ENCODE measurements around the gene ZNF664.

- TF ChIP-seq, protein P1, sequence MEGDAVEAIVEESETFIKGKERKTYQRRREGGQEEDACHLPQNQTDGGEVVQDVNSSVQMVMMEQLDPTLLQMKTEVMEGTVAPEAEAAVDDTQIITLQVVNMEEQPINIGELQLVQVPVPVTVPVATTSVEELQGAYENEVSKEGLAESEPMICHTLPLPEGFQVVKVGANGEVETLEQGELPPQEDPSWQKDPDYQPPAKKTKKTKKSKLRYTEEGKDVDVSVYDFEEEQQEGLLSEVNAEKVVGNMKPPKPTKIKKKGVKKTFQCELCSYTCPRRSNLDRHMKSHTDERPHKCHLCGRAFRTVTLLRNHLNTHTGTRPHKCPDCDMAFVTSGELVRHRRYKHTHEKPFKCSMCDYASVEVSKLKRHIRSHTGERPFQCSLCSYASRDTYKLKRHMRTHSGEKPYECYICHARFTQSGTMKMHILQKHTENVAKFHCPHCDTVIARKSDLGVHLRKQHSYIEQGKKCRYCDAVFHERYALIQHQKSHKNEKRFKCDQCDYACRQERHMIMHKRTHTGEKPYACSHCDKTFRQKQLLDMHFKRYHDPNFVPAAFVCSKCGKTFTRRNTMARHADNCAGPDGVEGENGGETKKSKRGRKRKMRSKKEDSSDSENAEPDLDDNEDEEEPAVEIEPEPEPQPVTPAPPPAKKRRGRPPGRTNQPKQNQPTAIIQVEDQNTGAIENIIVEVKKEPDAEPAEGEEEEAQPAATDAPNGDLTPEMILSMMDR (conservative IDR thresholded peaks at IDR 0.05; ENCODE audit: low read depth, low read length), result no peak
- TF ChIP-seq EZH2 (IDR thresholded peaks at IDR 0.05; ENCODE audit: low read length, unreplicated experiment) (no peak), EZH2phosphoT487 (IDR thresholded peaks at IDR 0.05; ENCODE audit: borderline replicate concordance, low read length) (no peak)
Measured at GRCh38 chr12:123942911-123943648, 29.9 kb upstream of the ZNF664 start.
